ENCODE data around the gene PDE6C.

DNA sequence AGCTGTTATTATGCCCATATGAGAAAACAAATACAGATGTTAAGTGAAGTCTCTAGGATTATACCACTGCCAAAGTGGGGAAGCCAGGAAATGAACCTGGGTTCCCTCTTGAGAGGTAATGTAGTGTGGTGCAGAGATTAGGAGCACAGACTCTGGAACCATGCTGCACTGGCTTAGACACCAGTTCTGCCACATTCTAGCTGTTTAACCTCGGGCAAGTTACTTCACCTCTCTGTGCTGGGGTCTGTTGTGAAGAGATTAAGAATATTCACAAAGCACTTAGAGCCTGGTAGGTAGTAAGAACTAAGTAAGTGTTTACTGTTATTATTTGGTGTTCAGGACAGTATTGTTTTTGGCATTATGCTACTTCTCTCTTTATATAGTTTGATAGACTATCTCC, 41.9 kb downstream of the PDE6C start:
- TF ChIP-seq FOXM1 (IDR thresholded peaks at IDR 0.05; ENCODE audit: borderline replicate concordance, low read depth) (no peak), EGR1 (IDR thresholded peaks at IDR 0.05) (no peak), TEAD4 (IDR thresholded peaks at IDR 0.05) (no peak), CREB1 (IDR thresholded peaks at IDR 0.05; ENCODE audit: low read depth) (no peak)

Measured in Ishikawa (cell line).